ENCODE data around the gene ERVW-1.
"Not testable (repeated sequence)": the region's sequence is repeated elsewhere in the genome, so short reads cannot be mapped to it uniquely, and the experiment has no call there.

ERVW-1 gene, protein sequence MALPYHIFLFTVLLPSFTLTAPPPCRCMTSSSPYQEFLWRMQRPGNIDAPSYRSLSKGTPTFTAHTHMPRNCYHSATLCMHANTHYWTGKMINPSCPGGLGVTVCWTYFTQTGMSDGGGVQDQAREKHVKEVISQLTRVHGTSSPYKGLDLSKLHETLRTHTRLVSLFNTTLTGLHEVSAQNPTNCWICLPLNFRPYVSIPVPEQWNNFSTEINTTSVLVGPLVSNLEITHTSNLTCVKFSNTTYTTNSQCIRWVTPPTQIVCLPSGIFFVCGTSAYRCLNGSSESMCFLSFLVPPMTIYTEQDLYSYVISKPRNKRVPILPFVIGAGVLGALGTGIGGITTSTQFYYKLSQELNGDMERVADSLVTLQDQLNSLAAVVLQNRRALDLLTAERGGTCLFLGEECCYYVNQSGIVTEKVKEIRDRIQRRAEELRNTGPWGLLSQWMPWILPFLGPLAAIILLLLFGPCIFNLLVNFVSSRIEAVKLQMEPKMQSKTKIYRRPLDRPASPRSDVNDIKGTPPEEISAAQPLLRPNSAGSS

DNA sequence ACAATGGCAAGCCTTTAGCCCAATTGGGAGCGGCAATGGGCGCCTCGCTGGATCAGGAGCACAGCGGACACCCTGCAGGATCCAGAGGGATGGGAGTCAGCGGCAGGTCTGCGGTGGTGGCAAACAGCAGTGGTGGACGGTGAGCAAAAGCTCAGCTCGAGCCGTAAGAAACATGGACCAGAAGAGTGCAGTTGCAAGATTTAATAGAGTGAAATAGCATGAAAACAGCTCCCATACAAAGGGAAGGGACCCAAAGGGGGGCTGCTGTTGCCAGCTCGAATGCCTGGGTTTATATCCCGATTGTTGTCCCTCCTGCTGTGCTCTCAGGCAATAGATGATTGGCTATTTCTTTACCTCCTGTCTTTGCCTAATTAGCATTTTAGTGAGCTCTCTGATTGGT is at the start of gene ERVW-1:
Gene ERVW-1 (minus strand): TSS at position 266 of the 400 bp plus-strand sequence. CDS start 7,565 bp downstream, outside the sequence.
- DNase-seq = not testable (repeated sequence)

DNA sequence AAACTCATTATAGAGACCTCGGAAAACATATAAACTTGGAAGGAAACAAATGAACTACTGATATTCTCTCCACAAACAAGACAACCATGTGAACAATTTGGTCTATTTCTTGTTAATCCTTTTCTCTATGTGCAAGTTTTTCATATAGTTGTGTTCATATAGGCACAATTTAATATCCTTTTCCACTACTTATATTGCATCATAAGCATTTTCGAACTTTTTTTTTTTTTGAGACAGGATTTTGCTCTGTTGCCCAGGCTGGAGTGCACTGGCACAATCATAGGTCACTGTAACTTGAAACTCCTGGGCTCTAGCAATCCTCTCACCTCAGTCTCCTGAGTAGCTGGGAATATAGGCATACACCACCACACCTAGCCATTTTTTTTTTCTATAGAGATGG is 45.4 kb upstream of the ERVW-1 start:
- DNase-seq = no peak

DNA sequence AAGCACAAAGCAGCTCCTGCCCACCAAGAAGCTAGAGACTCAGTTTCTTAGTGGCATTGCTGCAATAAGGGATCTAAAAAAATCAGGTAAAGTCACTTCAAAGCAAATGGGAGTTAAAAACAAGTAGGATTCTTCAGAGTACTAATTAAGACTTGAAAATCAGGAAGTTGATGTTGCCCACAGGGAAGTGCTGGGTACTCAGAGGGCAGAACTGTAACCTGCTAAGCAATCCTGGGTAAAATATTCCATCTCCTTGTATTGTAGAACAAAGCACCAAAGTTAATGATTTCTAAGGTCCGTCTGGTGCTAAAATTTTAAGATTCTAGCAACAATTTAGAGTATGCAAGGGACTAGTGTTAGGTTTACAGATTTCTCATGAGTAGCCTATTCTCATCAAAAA is 42.3 kb upstream of the ERVW-1 start:
- no peak for DNase-seq

DNA sequence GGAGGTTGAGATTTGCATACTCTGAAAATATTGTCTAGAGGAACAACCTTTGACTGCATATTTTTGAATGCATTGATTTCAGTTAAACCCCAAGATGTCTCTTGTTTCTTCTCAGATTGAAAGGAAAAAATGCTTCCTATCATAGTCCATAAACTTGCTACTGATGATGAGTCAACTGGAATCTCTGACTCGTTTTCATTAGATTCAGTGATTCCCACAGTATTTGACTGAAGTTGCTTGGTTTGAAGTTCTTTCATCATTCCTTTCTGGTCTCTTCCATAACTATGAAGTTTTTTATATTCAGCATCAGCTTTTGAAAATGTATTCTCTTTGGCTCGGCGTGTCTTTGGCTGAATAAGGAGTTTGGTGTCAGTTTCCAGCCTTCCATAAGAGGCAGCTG is 39.9 kb upstream of the ERVW-1 start:
- no peak for DNase-seq

DNA sequence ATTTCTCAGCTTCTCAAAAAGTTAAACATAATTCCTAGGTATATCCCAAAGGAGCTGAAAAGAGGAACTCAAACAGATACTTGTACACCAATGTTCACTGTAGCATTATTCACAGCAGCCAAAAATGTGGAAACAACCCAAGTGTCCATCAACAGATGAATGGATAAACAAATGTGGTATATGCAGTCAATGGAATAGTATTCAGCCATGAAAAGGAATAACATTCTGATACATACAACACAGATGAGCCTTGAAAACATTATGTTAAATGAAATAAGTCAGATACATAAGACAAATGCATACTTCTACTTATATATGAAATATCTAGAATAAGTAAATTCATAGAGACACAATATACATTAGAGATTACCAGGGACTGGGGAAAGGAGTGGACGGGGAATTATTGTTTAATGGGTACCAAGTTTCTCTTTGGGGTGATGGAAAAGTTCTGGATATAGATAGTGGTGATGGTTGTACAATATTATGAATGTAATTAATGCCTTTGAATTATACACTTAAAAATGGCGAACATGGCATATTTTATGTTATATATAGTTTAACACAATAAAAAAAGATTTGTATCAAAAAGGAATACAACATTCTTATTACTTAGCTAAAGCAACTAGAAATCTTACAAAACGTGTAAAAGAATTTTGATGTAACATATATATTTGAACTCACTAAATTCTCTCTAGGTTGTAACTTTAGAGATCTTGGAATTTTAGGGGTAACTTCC is 35.6 kb upstream of the ERVW-1 start:
- no peak for DNase-seq

DNA sequence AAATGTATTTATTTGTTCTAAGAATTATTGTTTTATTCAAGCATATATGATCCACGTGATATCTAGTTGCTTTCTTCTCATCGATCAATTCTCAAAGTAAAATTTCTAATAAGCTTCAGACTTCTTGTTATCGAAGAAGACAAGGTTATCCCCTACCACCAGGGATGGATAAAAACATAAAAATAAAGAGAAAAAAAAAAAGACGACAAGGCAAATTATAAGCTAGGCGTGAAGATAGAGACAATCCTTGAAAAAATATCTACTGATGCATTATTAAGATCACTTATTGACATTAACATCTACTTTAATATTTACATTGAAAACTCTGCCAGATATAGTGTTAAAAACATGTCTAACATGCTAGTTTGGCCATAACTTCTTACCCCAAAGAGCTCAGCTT is 31.2 kb upstream of the ERVW-1 start:
- no peak for DNase-seq

DNA sequence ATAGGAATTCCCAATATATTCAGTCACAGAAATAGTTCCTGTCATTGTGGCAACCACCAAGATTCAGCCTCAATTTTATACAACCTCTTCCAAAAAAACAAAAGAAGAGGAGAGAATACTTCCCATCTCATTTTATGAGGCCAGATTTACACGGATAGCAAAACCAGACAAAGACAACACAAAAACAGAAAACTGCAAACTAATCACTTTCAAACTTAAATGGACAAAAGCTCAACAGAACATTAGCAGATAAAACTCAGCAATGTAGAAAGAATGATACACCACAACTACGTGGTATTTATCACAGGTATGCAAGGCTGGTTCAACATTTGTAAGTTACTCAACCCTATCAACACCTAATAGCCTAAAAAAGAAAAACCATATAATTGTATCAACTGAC is 28.6 kb upstream of the ERVW-1 start:
- DNase-seq = no peak

DNA sequence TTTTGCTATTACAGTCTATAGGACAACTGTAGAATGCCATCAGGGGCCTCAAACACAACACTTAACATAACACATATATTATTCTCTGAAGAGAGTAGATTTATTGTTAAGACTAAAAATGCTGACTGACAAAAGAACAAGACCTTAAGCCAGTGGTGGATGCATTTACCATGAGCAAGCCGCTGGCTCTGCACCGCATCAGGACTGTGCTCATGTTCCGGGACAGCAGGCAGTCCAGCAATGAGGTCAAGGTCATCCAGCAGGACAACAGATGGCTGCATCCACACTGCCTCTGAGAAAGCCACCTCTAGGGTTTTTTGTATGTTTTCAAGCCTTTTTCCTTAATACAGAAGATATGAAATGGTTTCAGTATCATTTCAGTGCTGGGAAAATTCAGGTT is 26.8 kb upstream of the ERVW-1 start:
- no peak for DNase-seq

DNA sequence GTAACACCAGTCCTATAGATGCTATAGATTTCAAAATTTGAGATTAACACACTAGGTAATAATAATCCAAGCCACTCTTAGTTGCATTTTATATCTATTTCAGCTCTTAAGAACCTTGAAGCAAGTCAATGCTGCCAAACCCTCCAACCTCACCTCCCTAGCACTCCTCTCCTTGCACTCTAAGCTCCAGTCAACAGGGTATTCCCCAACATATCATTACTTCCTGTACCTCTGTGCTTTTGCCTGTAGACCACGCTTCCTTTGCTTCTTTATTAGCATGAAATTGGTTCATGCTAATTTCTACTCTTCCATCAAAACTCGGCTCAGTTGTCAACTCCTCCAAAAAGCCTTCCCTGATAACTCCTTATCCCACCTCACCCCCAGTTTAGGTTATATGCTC is 26.0 kb upstream of the ERVW-1 start:
- DNase-seq = no peak

DNA sequence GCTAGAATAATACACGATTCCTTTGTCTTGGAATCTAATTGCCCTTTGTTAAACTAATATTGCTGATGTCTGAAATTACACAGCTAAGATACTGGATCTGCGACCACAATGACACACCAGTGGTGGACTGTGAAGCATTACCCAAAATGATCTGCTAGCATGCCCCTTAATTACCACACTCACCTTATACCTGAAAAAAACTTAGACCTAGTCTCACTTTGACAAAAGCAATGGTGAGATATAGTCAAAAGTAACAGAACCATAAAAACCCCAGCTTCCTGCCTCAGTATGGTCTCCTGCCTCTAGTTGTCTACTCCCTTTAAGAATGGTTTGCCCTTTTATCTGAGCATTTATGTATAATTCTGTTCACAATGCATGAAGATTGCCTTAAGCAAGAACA is 20.8 kb upstream of the ERVW-1 start:
- DNase-seq = no peak

DNA sequence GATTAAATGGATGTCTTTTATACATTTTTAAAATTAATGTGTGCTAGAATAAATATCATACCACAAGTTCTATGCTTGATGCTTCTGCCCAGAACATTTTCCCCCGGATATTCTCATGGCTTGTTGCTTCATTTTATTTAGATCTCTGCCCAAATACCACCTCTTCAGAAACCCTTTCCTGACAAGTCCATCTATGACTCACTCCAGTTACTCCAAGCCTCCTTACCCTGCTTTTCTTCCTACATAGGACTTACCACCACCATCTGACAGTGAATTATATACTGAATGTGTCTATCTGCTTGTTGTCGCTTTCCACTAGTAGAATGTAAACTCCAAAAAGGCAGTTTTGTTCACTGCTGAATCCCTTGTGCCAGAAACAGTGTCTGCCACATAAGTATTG is 19.1 kb upstream of the ERVW-1 start:
- DNase-seq = no peak

DNA sequence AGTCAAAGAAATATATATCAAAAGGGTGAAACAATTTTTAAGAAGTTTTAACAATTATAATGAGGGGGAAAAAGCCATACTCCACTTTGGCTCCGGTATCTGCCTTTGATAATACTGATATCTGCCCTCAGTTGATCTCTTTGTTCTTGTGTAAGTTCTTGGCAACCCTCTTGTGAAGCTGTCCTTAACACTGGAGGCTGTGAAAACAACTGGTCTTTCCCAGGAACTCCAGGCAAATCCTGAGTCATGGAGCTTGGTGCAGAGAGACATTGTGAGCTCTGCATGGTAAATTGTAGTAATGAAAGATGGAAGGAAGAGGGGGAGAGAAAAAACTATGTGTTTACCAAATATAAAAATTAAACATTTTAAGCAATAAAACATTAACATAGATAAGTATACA is 11.9 kb upstream of the ERVW-1 start:
- DNase-seq = no peak

DNA sequence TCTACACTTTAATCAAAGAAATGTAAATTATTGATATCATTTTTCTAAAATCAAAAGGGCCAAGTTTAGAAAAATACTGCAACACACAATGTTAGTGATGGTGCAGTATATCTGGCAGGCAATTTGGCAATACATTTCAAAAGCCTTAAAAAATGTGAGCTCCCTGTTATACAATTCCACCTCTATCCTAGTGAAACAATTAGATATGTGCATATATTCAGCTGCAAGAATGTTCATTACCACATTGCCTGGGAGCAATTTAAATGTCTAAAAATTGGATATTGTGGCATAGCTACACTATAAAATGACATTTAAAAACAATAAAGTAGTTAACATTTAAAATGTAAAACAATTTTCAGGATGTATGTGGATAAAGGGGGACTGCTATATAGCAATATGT is 10.1 kb upstream of the ERVW-1 start:
- no peak for DNase-seq

DNA sequence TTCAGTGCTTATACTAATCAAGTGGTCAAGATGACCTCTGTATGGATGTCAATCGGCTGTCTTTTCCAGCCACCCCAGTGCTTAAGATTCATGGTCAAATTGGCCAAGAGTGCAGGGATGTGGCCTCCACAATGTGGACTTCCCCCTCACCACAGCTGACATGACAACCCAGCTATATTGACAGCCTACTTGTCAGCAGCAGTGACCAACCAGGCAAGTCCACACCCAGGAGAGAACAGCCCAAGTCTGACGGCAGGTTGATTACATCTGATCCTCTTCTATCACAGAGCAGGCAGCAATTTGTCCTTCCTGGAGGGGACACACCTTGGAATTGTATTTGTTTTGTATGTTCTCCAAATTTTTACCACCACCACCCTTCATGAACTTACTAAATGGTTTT is 8.2 kb upstream of the ERVW-1 start:
- DNase-seq = no peak

DNA sequence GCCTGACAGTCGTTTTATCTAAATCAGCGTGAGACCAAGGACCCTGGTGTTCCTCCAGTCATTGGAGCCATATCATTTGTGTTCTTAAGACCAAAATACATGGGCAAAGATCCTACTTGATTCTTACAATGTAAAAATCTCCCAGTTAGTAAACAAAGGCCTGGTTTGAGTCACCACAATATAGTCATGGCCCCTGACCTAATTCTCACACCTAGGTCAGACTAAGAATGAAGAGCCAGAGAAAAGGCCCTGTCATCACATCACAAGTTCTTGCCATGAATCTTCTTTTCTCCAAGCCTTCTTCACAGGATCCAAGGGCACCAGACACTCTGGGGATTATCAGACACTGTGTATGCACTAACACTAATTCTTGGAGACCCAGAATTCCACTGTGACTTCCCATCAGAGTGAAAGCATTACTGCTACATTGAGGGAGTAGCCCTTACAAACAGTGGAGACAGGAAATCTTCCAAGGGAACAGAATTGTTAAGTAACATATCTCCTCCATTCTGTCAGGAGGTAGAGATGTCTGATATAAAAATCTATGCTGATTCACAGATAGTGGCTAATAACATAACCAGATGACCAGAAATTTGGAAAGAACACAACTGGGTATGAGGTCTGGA is 7.6 kb upstream of the ERVW-1 start:
- DNase-seq = no peak

DNA sequence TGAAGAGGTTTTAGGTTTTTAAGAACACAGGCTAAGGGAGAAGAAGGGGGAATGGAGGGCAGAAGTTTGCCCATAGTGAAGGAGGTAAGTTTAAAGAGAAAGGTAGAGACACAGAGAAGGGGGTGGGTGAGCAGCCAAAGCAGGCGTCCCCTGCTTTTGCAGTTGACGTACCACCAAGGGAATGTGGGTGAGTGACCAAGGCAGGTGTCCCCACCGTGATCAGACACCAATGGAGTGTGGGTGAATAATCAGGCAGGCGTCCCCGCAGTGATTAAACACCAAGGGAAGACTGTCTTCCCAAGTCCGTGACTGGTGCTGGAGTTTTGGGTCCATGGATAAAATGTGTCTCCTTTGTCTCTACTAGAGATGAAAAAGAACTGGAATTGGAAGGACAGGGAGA is 6.5 kb upstream of the ERVW-1 start:
- DNase-seq = not testable (repeated sequence)

DNA sequence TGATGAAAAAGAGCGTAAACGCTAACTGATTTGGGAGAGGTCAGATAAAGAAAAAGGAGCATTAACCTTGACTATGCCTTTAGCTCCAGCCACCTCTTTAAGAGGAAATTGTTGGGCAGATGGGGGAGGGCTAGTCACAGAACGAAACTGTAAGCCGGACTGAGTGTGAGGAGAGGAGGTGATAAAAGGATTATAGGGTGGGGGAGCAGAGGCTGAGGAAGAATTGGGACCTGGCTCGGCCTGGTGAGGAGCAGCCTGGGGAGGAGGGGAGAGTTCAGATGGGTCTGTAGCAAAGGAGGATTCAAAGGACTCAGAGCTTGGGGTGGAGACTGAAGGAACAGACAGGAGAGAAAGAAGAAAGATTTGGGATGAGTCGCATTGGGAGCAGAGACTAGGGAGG is 5.9 kb upstream of the ERVW-1 start:
- DNase-seq = not testable (repeated sequence)

DNA sequence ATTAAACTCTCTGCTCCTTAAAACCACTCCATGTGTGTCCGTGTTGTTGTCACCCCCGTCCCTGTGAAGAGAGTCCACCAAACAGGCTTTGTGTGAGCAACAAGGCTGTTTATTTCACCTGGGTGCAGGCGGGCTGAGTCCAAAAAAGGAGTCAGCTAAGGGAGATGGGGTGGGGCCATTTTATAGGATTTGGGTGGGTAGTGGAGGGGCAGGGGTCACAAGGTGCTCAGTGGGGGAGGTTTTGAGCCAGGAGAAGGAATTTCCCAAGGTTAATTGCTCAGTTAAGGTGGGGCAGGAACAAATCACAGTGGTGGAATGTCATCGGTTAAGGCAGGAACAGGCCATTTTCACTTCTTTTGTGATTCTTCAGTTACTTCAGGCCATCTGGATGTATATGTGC is 1.4 kb upstream of the ERVW-1 start:
- not testable (repeated sequence) for DNase-seq

DNA sequence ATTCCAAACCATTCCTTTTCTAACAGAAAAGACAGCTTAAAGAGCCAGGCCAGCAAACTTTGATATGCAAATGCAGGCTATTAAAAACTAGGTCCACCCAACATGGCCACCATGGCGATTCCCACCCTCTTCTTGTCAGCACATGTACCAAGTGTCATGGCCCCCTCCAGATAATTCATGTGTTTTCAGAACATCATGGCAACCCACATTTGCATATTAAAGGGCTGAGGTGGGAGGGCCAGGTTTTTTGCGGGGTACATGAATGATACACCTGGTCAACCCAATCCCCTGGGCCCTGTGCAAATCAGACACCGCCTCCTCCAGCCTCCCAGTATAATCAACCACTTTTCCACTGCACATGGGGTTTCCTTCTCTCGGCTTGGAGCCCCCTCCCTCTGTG is 965 bp upstream of the ERVW-1 start:
- no peak for DNase-seq

DNA sequence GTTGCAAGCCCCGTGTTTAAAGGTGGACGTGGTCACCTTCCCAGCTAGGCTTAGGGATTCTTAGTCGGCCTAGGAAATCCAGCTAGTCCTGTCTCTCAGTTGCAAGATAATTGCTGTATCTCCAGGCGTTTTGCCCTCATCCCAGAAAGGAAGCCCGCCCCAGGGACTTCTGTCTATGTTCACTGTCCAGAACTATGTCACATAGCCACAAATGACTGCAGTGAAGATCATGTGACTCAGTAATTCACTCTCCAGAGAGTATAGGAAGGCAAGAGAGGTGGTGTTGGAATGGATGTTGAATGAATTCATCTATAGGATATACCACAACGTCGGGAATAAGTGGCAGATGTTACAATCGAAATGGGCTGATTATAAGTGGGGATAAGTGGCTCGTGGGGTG is 349 bp upstream of the ERVW-1 start:
- DNase-seq = no peak

DNA sequence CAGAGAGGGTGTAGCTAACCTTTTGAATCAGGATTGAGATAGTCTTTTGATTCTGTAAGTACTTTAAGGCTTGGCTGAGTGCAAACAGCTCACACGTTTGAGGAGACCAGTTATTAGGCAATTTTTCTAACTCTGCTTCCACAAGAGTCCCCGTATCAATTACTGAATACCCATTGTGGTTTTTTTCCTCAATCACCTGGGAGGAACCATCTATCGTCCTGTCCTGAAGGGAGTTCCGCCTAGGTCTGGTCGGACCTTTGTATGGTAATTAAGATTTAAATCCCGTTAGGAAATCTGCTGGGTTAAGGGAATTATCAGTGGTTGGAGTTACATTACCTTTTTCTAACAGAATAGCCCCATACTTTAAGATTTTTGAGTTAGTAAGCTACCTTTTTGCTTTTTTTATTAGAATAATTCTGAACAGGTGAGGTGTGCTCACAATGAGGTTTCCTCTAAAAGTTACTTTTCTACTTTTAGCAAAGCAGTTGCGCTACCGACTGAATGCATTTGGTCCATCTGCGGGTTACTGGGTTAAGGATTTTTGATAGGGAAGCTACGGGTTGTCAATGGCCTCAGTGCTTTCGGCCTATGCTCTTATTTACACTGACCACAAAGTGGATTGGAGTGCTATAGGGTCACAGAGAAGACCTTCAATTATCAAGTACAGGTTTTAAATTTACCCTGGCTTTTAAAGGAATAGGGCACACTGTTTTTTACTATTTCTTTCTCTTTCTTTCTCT is 1.7 kb downstream of the ERVW-1 start:
- DNase-seq = not testable (repeated sequence)

DNA sequence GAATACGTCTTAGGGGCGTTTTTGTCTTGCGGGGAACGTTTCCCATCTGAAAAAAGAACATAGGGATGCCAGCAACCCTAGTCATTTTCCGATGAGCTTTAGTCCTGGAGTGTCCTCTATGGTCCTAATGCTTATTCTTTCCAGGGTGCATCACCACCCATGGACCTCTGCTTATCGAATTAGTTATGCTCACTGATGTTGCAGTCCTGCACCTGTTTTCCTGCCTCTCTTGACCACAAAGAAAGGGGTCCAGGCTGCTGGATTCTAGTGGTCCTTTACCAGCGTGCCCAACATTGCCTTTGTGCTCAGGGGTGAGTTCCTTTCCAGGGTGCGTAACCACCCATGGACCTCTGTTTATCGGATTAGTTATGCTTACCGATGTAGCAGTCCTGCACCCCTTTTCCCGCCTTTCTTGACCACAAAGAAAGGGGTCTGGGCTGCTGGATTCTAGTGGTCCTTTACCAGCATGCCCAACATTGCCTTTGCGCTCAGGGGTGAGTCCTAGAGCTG is 2.4 kb downstream of the ERVW-1 start:
- DNase-seq = not testable (repeated sequence)

DNA sequence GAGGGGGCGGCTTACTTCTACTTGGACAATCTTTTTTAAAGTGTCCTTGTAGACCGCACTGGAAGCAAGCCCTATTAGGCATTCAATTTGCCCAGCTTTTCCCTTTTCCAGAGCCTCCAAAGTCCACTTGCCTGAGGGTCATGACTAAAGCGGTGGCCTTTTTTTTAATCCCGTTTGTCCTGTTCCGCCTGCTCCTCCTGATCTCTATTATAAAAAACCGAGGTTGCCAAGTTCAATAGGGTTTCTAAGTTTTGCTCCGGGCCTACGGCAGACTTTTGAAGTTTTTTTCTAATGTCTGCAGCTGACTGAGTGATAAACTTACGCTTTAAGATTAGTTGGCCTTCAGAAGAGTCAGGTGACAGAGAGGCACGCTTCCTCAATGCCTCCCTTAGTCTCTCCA is 3.8 kb downstream of the ERVW-1 start:
- DNase-seq = not testable (repeated sequence)
